ENCODE measurements around the gene CD248. TPM values are rescaled to one million over a fixed set of nuclear protein-coding genes. Genes with fewer than 3 reads are reported as not detected.

Gene CD248
- total RNA-seq, 1 donor from 2014 or later = 0.22 TPM

DNA sequence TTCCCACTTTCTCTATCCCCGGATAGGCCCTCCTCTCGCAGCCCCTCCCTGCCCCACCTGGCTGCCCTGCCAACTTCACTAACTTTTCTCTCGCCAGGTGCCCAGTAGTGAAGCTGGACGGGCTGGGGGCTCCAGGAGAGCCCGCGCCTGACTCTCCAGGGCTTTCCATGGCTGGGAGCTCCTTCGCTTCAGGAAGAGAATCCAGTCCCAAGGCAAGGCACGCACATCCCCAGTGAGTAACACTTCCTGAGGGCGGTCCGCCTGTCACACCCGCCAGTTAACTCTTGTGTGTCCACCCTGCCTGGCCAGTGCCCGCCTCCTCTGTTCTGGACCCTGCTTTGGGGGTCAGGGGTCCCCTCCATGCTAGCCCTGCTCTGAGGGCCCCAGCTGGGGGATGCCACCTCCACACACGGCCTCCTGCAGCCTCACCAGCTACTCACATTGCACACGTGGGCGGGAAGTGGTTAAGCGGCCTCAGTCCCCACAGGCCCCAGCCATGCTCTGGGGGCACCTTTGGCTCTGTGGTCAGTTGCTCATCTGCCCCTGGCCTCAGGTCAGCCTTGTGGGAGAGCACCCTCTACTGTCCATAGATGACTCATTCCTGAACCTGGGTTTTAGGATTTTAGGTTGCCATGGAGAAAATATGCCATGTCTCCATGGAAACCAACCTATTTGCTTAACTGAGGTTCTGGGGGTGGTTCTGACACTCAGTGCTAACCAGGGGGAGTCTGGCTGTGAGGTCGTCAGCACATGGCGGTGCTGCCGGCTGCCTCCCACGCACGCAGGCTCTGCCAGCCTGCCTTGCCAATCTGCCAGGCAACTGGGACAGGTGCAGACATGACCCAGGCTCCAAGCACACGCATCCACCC, 19.6 kb upstream of the CD248 start, which contains the start of gene RIN1:
RIN1 (minus strand) TSS at position 201 of the 869 bp plus-strand sequence; CDS start at position 169, 32 bp downstream.
- H3K4me3 Mint-ChIP-seq = peak within 1 kb of the TSS; percentile 78
- intact Hi-C loops (cut with micrococcal nuclease) = no loop called here
- CTCF ChIA-PET = interaction anchor here (2.4 kb wide), 1 partner anchor 25 kb away, joined by 11 read pairs; no protein-coding TSS in a partner anchor
- TF ChIP-seq, protein P1, sequence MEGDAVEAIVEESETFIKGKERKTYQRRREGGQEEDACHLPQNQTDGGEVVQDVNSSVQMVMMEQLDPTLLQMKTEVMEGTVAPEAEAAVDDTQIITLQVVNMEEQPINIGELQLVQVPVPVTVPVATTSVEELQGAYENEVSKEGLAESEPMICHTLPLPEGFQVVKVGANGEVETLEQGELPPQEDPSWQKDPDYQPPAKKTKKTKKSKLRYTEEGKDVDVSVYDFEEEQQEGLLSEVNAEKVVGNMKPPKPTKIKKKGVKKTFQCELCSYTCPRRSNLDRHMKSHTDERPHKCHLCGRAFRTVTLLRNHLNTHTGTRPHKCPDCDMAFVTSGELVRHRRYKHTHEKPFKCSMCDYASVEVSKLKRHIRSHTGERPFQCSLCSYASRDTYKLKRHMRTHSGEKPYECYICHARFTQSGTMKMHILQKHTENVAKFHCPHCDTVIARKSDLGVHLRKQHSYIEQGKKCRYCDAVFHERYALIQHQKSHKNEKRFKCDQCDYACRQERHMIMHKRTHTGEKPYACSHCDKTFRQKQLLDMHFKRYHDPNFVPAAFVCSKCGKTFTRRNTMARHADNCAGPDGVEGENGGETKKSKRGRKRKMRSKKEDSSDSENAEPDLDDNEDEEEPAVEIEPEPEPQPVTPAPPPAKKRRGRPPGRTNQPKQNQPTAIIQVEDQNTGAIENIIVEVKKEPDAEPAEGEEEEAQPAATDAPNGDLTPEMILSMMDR (IDR thresholded peaks at IDR 0.05) = no peak
- peaks cover 22% of the 10 kb centered on the region for H3K4me1 Mint-ChIP-seq
- ATAC-seq (ENCODE audit: low read depth) = peak; percentile 78
- peaks cover 6% of the 10 kb centered on the region for H3K27me3 Mint-ChIP-seq
- no peaks in the 10 kb centered on the region for H3K9me3 Mint-ChIP-seq
- H3K27ac Mint-ChIP-seq = peak within 1 kb of the TSS; percentile 50
- no peak for DNase-seq
- POLR2A ChIA-PET = interaction anchor here (1.8 kb wide), 2 partner anchors 19 to 24 kb away, joined by 5 to 9 read pairs; no protein-coding TSS in a partner anchor
- peaks cover 38% of the 10 kb centered on the region for H3K36me3 Mint-ChIP-seq (ENCODE audit: low read depth)

DNA sequence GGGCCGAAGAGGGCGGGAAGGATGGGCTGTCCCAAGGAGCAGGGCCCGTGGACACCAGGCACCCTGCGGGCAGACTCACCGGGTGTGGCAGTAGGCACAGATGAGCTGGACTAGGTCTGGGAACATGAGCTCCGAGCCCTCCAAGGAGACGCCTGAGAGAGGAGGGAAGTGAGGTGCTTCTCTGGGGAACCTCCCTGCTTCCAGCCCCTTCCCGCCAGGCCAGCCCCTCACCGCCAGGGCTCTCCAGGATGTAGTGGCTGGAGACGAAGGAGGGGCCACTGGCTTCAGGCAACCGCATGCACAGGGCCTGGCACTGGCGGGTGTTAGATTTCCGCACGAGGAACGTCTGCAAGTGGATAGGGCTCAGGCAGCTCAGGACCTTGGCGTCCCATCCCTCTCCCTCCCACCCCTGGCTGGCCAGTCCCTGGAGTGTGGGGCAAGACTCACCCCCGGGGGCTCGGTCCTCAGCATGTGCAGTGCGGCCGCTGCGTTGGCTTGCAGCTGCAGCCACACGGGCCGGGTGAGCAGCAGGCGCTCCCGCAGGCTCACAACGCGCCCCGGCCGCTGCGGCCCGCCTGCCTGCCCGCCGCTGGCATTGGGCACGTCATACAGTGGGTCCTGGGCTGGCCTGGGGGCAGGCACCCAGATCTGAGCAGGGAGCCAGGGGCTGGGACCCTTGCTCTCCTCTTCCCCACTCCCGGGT, 18.8 kb upstream of the CD248 start:
- Mint-ChIP-seq H3K27ac (no peak overlapping the region), H3K36me3 (ENCODE audit: low read depth) (peaks cover 30% of the 10 kb centered on the region), H3K9me3 (no peaks in the 10 kb centered on the region), H3K4me1 (peaks cover 22% of the 10 kb centered on the region), H3K27me3 (peaks cover 6% of the 10 kb centered on the region), H3K4me3 (peak overlapping the region; percentile 78)
- ChIA-PET CTCF (interaction anchor here (2.4 kb wide), 1 partner anchor 24 kb away, joined by 11 read pairs; no protein-coding TSS in a partner anchor), POLR2A (interaction anchor here (0.6 to 1.8 kb wide), 4 partner anchors 8 to 31 kb away, joined by 3 to 9 read pairs (median 4); no protein-coding TSS in a partner anchor)
- intact Hi-C loops (cut with micrococcal nuclease) = no loop called here
- TF ChIP-seq, protein P1 (IDR thresholded peaks at IDR 0.05) = no peak
- ATAC-seq (ENCODE audit: low read depth) (peak; percentile 29), DNase-seq (no peak)

GRCh38 chr11:66334605-66335442, 18.0 kb upstream of the CD248 start:
- ChIA-PET POLR2A (interaction anchor here (1.2 to 1.8 kb wide), 3 partner anchors 9 to 23 kb away, joined by 4 to 9 read pairs (median 5); no protein-coding TSS in a partner anchor), CTCF (interaction anchor here (2.4 kb wide), 1 partner anchor 23 kb away, joined by 11 read pairs; no protein-coding TSS in a partner anchor)
- Mint-ChIP-seq H3K9me3 (no peaks in the 10 kb centered on the region), H3K36me3 (ENCODE audit: low read depth) (peaks cover 23% of the 10 kb centered on the region), H3K27ac (no peak overlapping the region), H3K27me3 (peaks cover 6% of the 10 kb centered on the region), H3K4me1 (peaks cover 22% of the 10 kb centered on the region), H3K4me3 (no peak overlapping the region)
- TF ChIP-seq, protein P1 (IDR thresholded peaks at IDR 0.05) = no peak
- ATAC-seq (ENCODE audit: low read depth) = no peak
- intact Hi-C loops (cut with micrococcal nuclease) = no loop called here
- DNase-seq = no peak

DNA sequence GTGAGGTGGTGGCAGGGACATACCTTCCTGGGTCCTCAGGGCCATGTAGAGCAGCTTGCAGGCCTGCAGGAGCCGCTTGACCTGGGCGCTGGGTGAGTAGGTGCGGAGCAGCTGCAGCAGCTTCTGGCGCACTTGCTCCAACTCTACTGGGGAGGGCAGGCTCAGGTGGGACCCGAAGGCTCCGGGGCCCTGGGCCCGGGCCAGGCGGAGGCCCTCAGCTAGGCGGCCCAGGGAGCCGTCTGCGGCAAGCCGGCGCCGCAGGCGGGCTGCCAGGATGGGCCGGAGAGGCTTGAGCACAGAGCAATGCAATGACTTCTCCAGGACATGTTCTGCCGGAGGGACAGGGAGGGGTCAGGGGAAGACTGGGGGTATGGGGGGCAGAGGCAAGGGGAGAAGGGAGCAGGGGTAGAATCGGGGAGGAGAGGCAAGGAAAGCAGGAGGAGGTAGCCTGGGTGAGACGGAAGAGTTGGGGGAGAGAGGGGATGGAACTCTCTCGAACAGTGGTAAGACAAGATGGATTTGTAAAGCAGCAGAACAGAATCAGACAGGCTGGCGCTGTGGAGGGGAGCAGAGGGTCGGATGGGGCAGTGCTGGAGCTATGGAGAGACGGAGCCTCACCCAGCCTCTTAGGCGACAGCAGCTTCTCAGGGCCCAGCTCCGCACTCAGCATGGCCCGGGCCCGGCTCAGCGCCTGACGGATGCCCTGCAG, 17.2 kb upstream of the CD248 start:
- CTCF ChIA-PET = interaction anchor here (6.2 kb wide), 1 partner anchor 22 kb away, joined by 67 read pairs; no protein-coding TSS in a partner anchor
- intact Hi-C loops (cut with micrococcal nuclease) = no loop called here
- POLR2A ChIA-PET = no interaction called here
- Mint-ChIP-seq H3K27me3 (peaks cover 6% of the 10 kb centered on the region), H3K4me3 (no peak overlapping the region), H3K9me3 (no peaks in the 10 kb centered on the region), H3K27ac (no peak overlapping the region), H3K36me3 (ENCODE audit: low read depth) (peaks cover 17% of the 10 kb centered on the region), H3K4me1 (peaks cover 22% of the 10 kb centered on the region)
- ATAC-seq (ENCODE audit: low read depth) = no peak
- DNase-seq = no peak
- TF ChIP-seq, protein P1 (IDR thresholded peaks at IDR 0.05) = no peak

Data from activated B cell treated with CpG ODN at 0.5 μM for 24 hours (primary cell).